Parathyroid adenoma (tissue), 2 donors: Measurements from ENCODE around the gene TTL.

ENCODE experiments used
- H2AFZ ChIP-seq: fragments of 300-600 bp; sonication (generic); one replicate; pipeline ENCODE4 v1.7.0; 2017; ENCODE audit warnings: antibody characterized with exemption, mild to moderate bottlenecking
- H3K27ac ChIP-seq: fragments of 300-600 bp; sonication (generic); one replicate; pipeline ENCODE4 v1.7.0; 2017
- H3K27me3 ChIP-seq: fragments of 300-600 bp; sonication (generic); one replicate; pipeline ENCODE4 v1.7.0; 2017; ENCODE audit warnings: low read length; ENCODE audit not compliant: control insufficient read depth, insufficient read depth
- H3K36me3 ChIP-seq: fragments of 300-600 bp; sonication (generic); one replicate; pipeline ENCODE4 v1.7.0; 2017; ENCODE audit warnings: low read length; ENCODE audit not compliant: control insufficient read depth, insufficient read depth
- H3K4me1 ChIP-seq: fragments of 300-600 bp; sonication (generic); one replicate; pipeline ENCODE4 v1.7.0; 2017; ENCODE audit warnings: control low read depth
- H3K4me2 ChIP-seq: fragments of 300-600 bp; sonication (generic); one replicate; pipeline ENCODE4 v1.7.0; 2017; ENCODE audit warnings: low read length
- H3K4me3 ChIP-seq: fragments of 300-600 bp; sonication (generic); one replicate; pipeline ENCODE4 v1.7.0; 2017; ENCODE audit warnings: low read depth, low read length
- H3K79me2 ChIP-seq: fragments of 300-600 bp; sonication (generic); one replicate; pipeline ENCODE4 v1.7.0; 2017; ENCODE audit warnings: control low read depth
- H3K9ac ChIP-seq: fragments of 300-600 bp; sonication (generic); one replicate; pipeline ENCODE4 v1.7.0; 2017; ENCODE audit warnings: mild to moderate bottlenecking
- H3K9me3 ChIP-seq: fragments of 300-600 bp; sonication (generic); one replicate; pipeline ENCODE4 v1.7.0; 2017; ENCODE audit warnings: low read length; ENCODE audit not compliant: control insufficient read depth
- CTCF ChIP-seq: fragments of 300-600 bp; sonication (generic); IDR thresholded peaks from one replicate; pipeline ENCODE4 v1.7.0; 2017; ENCODE audit warnings: antibody characterized with exemption, mild to moderate bottlenecking
- donor health status: primary hyperparathyroidism.

The TTL gene

GRCh38 chr2:112572005-112572404 lies 90.0 kb downstream of the TTL start:
- H3K4me3 ChIP-seq = no peak overlapping the region
- H3K79me2 ChIP-seq = no peaks in the 10 kb centered on the region

GRCh38 chr2:112577756-112578155 lies 95.8 kb downstream of the TTL start:
- TF ChIP-seq CTCF = no peak
- Histone ChIP-seq H3K4me1 (no peaks in the 10 kb centered on the region), H3K27me3 (no peaks in the 10 kb centered on the region), H3K79me2 (no peaks in the 10 kb centered on the region), H2AFZ (no peak overlapping the region), H3K9me3 (no peaks in the 10 kb centered on the region), H3K36me3 (no peaks in the 10 kb centered on the region), H3K9ac (no peak overlapping the region), H3K4me2 (no peak overlapping the region), H3K27ac (no peak overlapping the region), H3K4me3 (no peak overlapping the region)

More at GRCh38 chr2:112572005-112572404, 90.0 kb downstream of the TTL start:
- Histone ChIP-seq H3K9ac (no peak overlapping the region), H3K4me2 (no peak overlapping the region), H3K9me3 (no peaks in the 10 kb centered on the region), H3K4me1 (no peaks in the 10 kb centered on the region), H3K27ac (no peak overlapping the region), H2AFZ (no peak overlapping the region), H3K36me3 (no peaks in the 10 kb centered on the region), H3K27me3 (no peaks in the 10 kb centered on the region)
- TF ChIP-seq CTCF = no peak

- Histone ChIP-seq H3K27me3 (no peaks in the 10 kb centered on the region), H3K27ac (no peak overlapping the region), H2AFZ (no peak overlapping the region), H3K4me2 (no peak overlapping the region), H3K9ac (no peak overlapping the region), H3K4me1 (peaks cover 2% of the 10 kb centered on the region), H3K36me3 (no peaks in the 10 kb centered on the region), H3K79me2 (no peaks in the 10 kb centered on the region), H3K9me3 (no peaks in the 10 kb centered on the region), H3K4me3 (no peak overlapping the region)
- TF ChIP-seq CTCF = no peak
These were observed 97.3 kb downstream of the TTL start for GRCh38 chr2:112579241-112579640.

DNA sequence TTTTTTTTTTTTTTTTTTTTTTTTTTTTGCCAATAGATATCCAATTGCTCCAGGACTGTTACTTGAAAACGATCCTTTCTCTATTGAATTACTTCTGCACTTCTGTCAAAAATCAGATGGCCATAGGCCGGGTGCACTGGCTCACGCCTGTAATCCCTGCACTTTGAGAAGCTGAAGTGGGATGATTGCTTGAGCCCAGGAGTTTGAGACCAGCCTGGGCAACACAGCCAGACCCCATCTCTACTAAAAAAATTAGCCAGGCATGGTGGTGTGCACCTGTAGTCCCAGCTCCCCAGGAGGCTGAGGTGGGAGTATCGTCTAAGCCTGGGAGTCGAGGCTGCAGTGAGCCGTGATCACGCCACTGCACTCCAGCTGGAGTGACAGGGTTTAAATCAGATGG lies 98.1 kb downstream of the TTL start:
- Histone ChIP-seq H3K4me3 (no peak overlapping the region), H3K4me2 (no peak overlapping the region), H3K79me2 (no peaks in the 10 kb centered on the region), H3K9ac (no peak overlapping the region), H2AFZ (no peak overlapping the region), H3K9me3 (no peaks in the 10 kb centered on the region), H3K4me1 (peaks cover 2% of the 10 kb centered on the region), H3K27me3 (no peaks in the 10 kb centered on the region), H3K27ac (no peak overlapping the region), H3K36me3 (no peaks in the 10 kb centered on the region)
- no peak for TF ChIP-seq CTCF

- no peaks in the 10 kb centered on the region for H3K27me3 ChIP-seq
- H3K4me3 ChIP-seq = no peak overlapping the region
- H2AFZ ChIP-seq = no peak overlapping the region
- no peaks in the 10 kb centered on the region for H3K36me3 ChIP-seq
- H3K9ac ChIP-seq = no peak overlapping the region
- H3K4me2 ChIP-seq = no peak overlapping the region
- no peaks in the 10 kb centered on the region for H3K9me3 ChIP-seq
- H3K27ac ChIP-seq = no peak overlapping the region
- peaks cover 2% of the 10 kb centered on the region for H3K79me2 ChIP-seq
- peak; percentile 75 for TF ChIP-seq CTCF
- H3K4me1 ChIP-seq = peaks cover 7% of the 10 kb centered on the region
These were observed 100.4 kb downstream of the TTL start for GRCh38 chr2:112582314-112582746.
